Nephron (organoid): Measurements from ENCODE around the gene SERPINF2.

Experiments
- H3K27ac Mint-ChIP-seq, 3 experiments: 2 replicates each; pipeline ENCODE4 v1.8.0; 2020; ENCODE audit warnings: mixed read lengths in 3 of 3, mild to moderate bottlenecking in 2 of 3, moderate library complexity in 1 of 3
- H3K27me3 Mint-ChIP-seq: 2 replicates; pipeline ENCODE4 v1.8.0; 2021; ENCODE audit warnings: low read depth, mild to moderate bottlenecking, moderate library complexity, mixed read lengths
- H3K36me3 Mint-ChIP-seq: 2 replicates; pipeline ENCODE4 v1.8.0; 2020; ENCODE audit warnings: low read depth, mixed read lengths
- H3K4me1 Mint-ChIP-seq: 2 replicates; pipeline ENCODE4 v1.8.0; 2020; ENCODE audit warnings: mixed read lengths
- H3K4me3 Mint-ChIP-seq, 3 experiments: 2 replicates each; pipeline ENCODE4 v1.8.0; 2020; ENCODE audit warnings: mild to moderate bottlenecking in 3 of 3, mixed read lengths in 3 of 3, moderate library complexity in 2 of 3
- H3K9me3 Mint-ChIP-seq: 2 replicates; pipeline ENCODE4 v1.8.0; 2020; ENCODE audit warnings: mixed read lengths
- TF ChIP-seq, protein P1 (sequence below), 3 experiments: fragments of 200-600 bp; sonication (generic); IDR thresholded peaks; one replicate each; pipeline ENCODE4 v1.5.0; 2021; ENCODE audit warnings: antibody characterized with exemption in 3 of 3; ENCODE audit not compliant: unreplicated experiment in 3 of 3

The SERPINF2 gene

DNA sequence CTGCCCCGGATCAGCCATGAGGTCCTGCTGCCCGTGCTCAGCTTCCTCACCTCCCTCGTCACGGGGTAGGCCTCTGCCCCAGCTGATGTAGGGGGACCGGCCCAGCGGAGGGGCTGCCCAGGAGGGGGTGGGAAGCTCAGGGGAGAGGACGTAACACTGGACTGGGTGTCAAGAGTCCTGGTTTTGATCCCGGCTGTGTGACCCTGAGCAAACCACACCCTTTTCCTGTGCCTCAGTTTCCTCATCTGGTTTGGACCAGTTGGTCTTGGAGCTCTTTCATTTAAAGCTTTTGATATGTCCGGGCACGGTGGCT, 11.5 kb upstream of the SERPINF2 start:
- Mint-ChIP-seq H3K27ac (no peak overlapping the region), H3K27me3 (no peaks in the 10 kb centered on the region), H3K9me3 (no peaks in the 10 kb centered on the region), H3K4me1 (peaks cover 29% of the 10 kb centered on the region), H3K4me3 (no peak overlapping the region), H3K36me3 (peaks cover 16% of the 10 kb centered on the region)
- TF ChIP-seq, protein P1, sequence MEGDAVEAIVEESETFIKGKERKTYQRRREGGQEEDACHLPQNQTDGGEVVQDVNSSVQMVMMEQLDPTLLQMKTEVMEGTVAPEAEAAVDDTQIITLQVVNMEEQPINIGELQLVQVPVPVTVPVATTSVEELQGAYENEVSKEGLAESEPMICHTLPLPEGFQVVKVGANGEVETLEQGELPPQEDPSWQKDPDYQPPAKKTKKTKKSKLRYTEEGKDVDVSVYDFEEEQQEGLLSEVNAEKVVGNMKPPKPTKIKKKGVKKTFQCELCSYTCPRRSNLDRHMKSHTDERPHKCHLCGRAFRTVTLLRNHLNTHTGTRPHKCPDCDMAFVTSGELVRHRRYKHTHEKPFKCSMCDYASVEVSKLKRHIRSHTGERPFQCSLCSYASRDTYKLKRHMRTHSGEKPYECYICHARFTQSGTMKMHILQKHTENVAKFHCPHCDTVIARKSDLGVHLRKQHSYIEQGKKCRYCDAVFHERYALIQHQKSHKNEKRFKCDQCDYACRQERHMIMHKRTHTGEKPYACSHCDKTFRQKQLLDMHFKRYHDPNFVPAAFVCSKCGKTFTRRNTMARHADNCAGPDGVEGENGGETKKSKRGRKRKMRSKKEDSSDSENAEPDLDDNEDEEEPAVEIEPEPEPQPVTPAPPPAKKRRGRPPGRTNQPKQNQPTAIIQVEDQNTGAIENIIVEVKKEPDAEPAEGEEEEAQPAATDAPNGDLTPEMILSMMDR (IDR thresholded peaks at IDR 0.05; ENCODE audit: unreplicated experiment in 3 of 3), result no peak

DNA sequence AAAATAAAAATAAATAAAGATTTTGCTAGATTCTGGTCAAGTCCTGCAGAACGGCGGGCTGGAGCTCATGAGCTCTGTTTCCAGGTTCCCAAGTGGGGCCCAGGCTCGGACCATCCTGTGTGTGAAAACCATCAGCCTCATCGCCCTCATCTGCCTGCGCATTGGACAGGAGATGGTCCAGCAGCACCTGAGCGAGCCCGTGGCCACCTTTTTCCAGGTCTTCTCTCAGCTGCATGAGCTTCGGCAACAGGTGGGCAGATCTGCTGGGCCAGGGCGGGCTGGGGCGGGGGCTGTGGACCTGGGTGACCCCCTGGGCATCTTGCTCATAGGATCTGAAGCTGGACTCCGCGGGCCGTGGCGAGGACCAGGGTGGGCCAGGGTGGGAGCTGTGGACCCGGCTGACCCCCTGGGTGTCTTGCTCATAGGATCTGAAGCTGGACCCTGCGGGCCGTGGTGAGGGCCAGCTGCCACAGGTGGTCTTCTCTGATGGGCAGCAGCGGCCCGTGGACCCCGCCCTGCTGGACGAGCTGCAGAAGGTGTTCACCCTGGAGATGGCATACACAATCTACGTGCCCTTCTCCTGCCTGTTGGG, 10.3 kb upstream of the SERPINF2 start:
- TF ChIP-seq, protein P1 (IDR thresholded peaks at IDR 0.05; ENCODE audit: unreplicated experiment in 3 of 3), result no peak
- H3K36me3 Mint-ChIP-seq, result peaks cover 22% of the 10 kb centered on the region
- H3K27ac Mint-ChIP-seq, result no peak overlapping the region
- H3K27me3 Mint-ChIP-seq, result no peaks in the 10 kb centered on the region
- H3K4me3 Mint-ChIP-seq, result no peak overlapping the region
- peaks cover 3% of the 10 kb centered on the region for H3K9me3 Mint-ChIP-seq
- H3K4me1 Mint-ChIP-seq, result peaks cover 39% of the 10 kb centered on the region

DNA sequence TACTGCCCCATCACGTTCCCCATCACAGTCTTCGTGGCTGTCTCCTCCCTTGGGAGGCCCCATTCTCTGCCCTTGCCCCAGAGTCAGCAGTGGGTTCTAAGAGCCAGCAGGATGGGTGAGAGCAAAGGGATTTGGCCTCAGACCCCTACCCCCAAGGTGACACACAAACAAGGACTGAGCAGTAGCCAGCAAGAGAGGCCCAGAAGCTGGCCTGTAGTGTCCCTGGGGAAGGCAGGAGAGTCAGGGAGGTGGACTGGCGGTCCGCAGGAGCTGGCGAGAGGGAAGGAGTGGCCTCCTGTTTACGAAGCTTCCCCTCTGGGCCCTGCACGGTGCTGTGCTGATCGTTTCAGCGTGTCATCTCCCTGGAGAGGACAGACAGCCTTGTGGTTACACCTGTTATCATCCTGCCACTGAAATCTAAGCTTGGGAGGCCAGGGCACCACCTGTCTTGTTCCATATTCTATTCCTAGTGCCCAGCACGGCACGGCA, 9.8 kb upstream of the SERPINF2 start:
- H3K36me3 Mint-ChIP-seq, result peaks cover 22% of the 10 kb centered on the region
- H3K4me1 Mint-ChIP-seq, result peaks cover 39% of the 10 kb centered on the region
- TF ChIP-seq, protein P1 (IDR thresholded peaks at IDR 0.05; ENCODE audit: unreplicated experiment in 3 of 3), result no peak
- peaks cover 3% of the 10 kb centered on the region for H3K9me3 Mint-ChIP-seq
- no peaks in the 10 kb centered on the region for H3K27me3 Mint-ChIP-seq
- peak overlapping the region in 1 of 3 experiments; percentile 48 for H3K4me3 Mint-ChIP-seq
- H3K27ac Mint-ChIP-seq, result peak overlapping the region in 1 of 3 experiments; percentile 41

DNA sequence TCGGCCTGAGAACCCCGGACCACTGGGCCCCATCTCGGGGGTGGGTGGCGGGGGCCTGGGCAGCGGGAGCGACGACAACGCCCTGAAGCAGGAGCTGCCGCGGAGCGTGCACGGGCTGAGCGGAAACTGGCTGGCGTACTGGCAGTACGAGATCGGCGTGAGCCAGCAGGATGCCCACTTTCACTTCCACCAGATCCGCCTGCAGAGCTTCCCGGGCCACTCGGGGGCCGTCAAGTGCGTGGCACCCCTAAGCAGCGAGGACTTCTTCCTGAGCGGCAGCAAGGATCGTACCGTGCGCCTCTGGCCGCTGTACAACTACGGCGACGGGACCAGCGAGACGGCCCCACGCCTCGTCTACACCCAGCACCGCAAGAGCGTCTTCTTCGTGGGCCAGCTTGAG, 8.9 kb upstream of the SERPINF2 start:
- H3K27me3 Mint-ChIP-seq, result no peaks in the 10 kb centered on the region
- H3K4me1 Mint-ChIP-seq, result peaks cover 33% of the 10 kb centered on the region
- H3K4me3 Mint-ChIP-seq, result no peak overlapping the region
- H3K36me3 Mint-ChIP-seq, result peaks cover 17% of the 10 kb centered on the region
- peaks cover 3% of the 10 kb centered on the region for H3K9me3 Mint-ChIP-seq
- H3K27ac Mint-ChIP-seq, result no peak overlapping the region
- TF ChIP-seq, protein P1 (IDR thresholded peaks at IDR 0.05; ENCODE audit: unreplicated experiment in 3 of 3), result no peak

DNA sequence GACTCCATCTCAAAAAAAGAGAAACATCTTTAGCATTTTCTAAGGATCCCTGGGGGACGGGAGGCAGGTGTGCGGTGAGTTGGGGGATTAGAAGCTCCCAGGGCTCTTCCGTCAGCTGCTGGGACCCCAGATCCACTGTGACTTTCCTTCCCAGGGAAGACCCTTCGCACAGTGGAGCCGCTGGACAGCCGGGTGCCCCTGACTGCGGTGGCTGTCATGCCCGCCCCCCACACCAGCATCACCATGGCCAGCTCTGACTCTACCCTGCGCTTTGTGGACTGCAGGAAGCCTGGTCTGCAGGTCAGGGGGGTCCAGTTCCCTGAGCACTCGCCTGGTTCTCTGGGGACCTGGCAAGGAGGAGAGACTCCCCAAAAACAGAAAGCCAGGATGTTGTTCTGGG, 7.3 kb upstream of the SERPINF2 start:
- H3K4me3 Mint-ChIP-seq, result no peak overlapping the region
- peaks cover 3% of the 10 kb centered on the region for H3K9me3 Mint-ChIP-seq
- peaks cover 22% of the 10 kb centered on the region for H3K4me1 Mint-ChIP-seq
- peak overlapping the region in 1 of 3 experiments; percentile 91 for H3K27ac Mint-ChIP-seq
- TF ChIP-seq, protein P1 (IDR thresholded peaks at IDR 0.05; ENCODE audit: unreplicated experiment in 3 of 3), result no peak
- H3K36me3 Mint-ChIP-seq, result peaks cover 10% of the 10 kb centered on the region
- no peaks in the 10 kb centered on the region for H3K27me3 Mint-ChIP-seq

DNA sequence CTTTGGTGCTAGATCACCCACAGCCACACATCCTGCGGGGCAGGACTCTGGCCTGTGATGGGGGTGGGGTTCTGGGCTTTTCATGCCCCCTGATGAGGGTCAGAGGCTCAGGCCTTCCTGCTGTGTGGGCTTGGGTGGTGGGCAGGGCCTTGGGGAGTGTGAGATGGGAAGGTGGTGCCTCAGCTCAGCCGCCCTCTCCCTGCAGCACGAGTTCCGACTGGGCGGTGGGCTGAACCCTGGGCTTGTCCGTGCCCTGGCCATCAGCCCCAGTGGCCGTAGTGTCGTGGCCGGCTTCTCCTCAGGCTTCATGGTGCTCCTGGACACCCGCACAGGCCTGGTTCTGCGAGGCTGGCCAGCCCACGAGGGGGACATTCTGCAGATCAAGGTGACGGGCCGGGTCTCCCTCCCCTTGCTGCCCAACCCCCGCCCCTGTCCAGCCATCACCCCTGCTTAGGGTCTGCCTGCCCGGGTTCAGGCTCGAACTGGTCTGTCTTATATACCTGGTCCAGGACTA, 6.8 kb upstream of the SERPINF2 start:
- H3K4me1 Mint-ChIP-seq, result peaks cover 22% of the 10 kb centered on the region
- H3K36me3 Mint-ChIP-seq, result peaks cover 10% of the 10 kb centered on the region
- H3K27me3 Mint-ChIP-seq, result no peaks in the 10 kb centered on the region
- peaks cover 3% of the 10 kb centered on the region for H3K9me3 Mint-ChIP-seq
- TF ChIP-seq, protein P1 (IDR thresholded peaks at IDR 0.05; ENCODE audit: unreplicated experiment in 3 of 3), result no peak
- peak overlapping the region in 1 of 3 experiments; percentile 23 for H3K4me3 Mint-ChIP-seq
- peak overlapping the region in 2 of 3 experiments; percentile 80 to 91 for H3K27ac Mint-ChIP-seq
